Measurements from ENCODE around the gene SLC12A7.

The SLC12A7 gene

DNA sequence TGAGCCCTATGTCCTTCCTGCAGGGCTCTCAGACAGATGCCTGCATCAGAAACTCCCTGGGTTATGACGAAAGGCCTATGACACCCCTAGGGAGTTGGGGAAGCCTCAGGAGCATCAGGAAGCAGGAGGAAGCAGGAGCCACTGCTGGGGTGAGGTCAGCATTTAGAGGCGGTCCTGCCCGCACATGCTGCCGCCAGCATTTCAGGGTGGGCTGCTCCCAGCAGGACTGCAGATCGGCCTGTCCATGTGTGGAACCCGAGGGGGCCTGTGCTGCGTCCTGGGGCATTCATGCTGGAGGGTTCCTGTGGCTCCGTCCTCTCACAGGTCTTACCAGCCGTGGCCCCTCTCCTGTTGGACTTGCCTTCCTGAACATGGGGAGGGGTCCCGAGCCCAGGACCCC is 96.4 kb downstream of the SLC12A7 start:
- H3K4me3 ChIP-seq (ENCODE audit: low read depth, low read length) = no peak overlapping the region
- CTCF ChIA-PET = interaction anchor here (0.6 kb wide), 1 partner anchor 338 kb away, joined by 3 read pairs; no protein-coding TSS in a partner anchor
- POLR2A ChIA-PET = no interaction called here
- DNase-seq (ENCODE audit: low read depth, low spot score) = no peak
- TF ChIP-seq, protein P1, sequence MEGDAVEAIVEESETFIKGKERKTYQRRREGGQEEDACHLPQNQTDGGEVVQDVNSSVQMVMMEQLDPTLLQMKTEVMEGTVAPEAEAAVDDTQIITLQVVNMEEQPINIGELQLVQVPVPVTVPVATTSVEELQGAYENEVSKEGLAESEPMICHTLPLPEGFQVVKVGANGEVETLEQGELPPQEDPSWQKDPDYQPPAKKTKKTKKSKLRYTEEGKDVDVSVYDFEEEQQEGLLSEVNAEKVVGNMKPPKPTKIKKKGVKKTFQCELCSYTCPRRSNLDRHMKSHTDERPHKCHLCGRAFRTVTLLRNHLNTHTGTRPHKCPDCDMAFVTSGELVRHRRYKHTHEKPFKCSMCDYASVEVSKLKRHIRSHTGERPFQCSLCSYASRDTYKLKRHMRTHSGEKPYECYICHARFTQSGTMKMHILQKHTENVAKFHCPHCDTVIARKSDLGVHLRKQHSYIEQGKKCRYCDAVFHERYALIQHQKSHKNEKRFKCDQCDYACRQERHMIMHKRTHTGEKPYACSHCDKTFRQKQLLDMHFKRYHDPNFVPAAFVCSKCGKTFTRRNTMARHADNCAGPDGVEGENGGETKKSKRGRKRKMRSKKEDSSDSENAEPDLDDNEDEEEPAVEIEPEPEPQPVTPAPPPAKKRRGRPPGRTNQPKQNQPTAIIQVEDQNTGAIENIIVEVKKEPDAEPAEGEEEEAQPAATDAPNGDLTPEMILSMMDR (IDR thresholded peaks at IDR 0.05; ENCODE audit: insufficient read depth, low read length, missing control alignments) = no peak

GRCh38 chr5:1014781-1015221 is 97.1 kb downstream of the SLC12A7 start:
- CTCF ChIA-PET = no interaction called here

GRCh38 chr5:1014346-1014745 is 97.5 kb downstream of the SLC12A7 start:
- no peak for DNase-seq (ENCODE audit: low read depth, low spot score)
- POLR2A ChIA-PET = no interaction called here
- no peak overlapping the region for H3K4me3 ChIP-seq (ENCODE audit: low read depth, low read length)
- CTCF ChIA-PET = no interaction called here
- TF ChIP-seq, protein P1 (IDR thresholded peaks at IDR 0.05; ENCODE audit: insufficient read depth, low read length, missing control alignments) = no peak

More at GRCh38 chr5:1014781-1015221, 97.1 kb downstream of the SLC12A7 start:
- POLR2A ChIA-PET = no interaction called here
- no peak for DNase-seq (ENCODE audit: low read depth, low spot score)
- no peak overlapping the region for H3K4me3 ChIP-seq (ENCODE audit: low read depth, low read length)
- TF ChIP-seq, protein P1 (IDR thresholded peaks at IDR 0.05; ENCODE audit: insufficient read depth, low read length, missing control alignments) = no peak

- CTCF ChIA-PET = no interaction called here
- TF ChIP-seq, protein P1 (IDR thresholded peaks at IDR 0.05; ENCODE audit: insufficient read depth, low read length, missing control alignments) = no peak
- no peak overlapping the region for H3K4me3 ChIP-seq (ENCODE audit: low read depth, low read length)
- no peak for DNase-seq (ENCODE audit: low read depth, low spot score)
- POLR2A ChIA-PET = no interaction called here
Observed at GRCh38 chr5:1013948-1014301, 97.9 kb downstream of the SLC12A7 start.

- no peak overlapping the region for H3K4me3 ChIP-seq (ENCODE audit: low read depth, low read length)
- POLR2A ChIA-PET = no interaction called here
- TF ChIP-seq, protein P1 (IDR thresholded peaks at IDR 0.05; ENCODE audit: insufficient read depth, low read length, missing control alignments) = no peak
- DNase-seq (ENCODE audit: low read depth, low spot score) = no peak
- CTCF ChIA-PET = no interaction called here
Observed at GRCh38 chr5:1013238-1013947, 98.5 kb downstream of the SLC12A7 start.

DNA sequence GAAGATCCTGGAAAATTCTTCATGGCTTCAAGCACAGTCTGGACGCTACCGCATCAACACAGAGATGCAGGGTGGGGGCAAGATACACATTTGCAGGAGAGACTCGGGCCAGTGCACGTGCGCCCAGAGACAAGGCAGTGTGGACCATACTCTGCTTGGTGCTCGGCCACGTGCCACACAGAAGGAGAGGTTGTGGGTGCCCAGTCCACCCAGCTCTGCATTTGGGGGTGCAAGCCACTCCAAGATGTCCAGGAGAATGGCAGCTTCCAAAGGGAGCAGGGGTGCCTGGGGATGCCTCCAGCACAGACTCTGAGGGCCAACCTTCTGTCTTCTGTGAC is 99.0 kb downstream of the SLC12A7 start:
- POLR2A ChIA-PET = no interaction called here
- TF ChIP-seq, protein P1 (IDR thresholded peaks at IDR 0.05; ENCODE audit: insufficient read depth, low read length, missing control alignments) = no peak
- CTCF ChIA-PET = no interaction called here
- no peak overlapping the region for H3K4me3 ChIP-seq (ENCODE audit: low read depth, low read length)
- DNase-seq (ENCODE audit: low read depth, low spot score) = no peak
